Stromal cell of bone marrow (primary cell): Measurements from ENCODE around the gene IGLL1.
"Not testable (repeated sequence)": the region's sequence is repeated elsewhere in the genome, so short reads cannot be mapped to it uniquely, and the experiment has no call there.

ENCODE experiments used
- DNase-seq: peaks from one replicate; pipeline ENCODE4 v3.0.0-alpha.2; 2012; ENCODE audit warnings: low read depth

IGLL1 gene

GRCh38 chr22:23562186-23562585 lies 17.9 kb downstream of the IGLL1 start:
- DNase-seq, result no peak

DNA sequence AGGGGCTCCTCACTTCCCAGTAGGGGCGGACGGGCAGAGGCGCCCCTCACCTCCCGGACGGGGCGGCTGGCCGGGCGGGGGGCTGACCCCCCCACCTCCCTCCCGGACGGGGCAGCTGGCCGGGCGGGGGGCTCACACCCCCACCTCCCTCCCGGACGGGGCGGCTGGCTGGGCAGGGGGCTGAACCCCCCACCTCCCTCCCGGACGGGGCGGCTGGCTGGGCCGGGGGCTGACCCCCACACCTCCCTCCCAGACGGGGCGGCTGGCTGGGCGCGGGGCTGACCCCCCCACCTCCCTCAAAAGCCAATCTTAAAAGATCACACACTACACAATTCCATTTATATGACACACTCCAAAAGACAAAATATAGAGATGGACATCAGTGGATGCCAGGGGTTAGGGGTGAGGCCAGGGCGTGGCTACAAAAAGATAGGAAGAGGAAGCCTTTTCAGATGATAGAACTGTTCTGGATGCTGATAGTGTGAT lies 19.0 kb downstream of the IGLL1 start:
- DNase-seq, result not testable (repeated sequence)

GRCh38 chr22:23560215-23560614 lies 19.9 kb downstream of the IGLL1 start:
- not testable (repeated sequence) for DNase-seq

DNA sequence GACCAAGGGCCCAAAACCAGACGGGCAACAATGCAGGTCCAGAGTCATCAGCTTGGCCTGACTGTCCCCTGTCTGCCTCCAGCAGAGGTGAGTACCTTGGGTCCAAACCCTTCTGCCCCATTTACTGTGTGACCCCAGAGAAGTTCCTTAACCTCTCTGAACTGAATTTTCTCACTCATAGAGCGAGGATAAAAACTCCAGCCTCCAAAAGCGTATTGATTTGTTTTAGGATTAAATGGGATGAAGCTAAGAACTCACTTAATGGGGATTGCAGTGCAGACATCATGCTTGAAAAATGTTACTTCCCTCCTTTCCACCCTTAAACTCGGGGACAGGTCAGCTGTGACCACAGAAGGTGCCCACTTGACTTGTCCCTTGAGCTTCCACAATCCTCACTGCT lies 22.6 kb downstream of the IGLL1 start:
- DNase-seq, result no peak

DNA sequence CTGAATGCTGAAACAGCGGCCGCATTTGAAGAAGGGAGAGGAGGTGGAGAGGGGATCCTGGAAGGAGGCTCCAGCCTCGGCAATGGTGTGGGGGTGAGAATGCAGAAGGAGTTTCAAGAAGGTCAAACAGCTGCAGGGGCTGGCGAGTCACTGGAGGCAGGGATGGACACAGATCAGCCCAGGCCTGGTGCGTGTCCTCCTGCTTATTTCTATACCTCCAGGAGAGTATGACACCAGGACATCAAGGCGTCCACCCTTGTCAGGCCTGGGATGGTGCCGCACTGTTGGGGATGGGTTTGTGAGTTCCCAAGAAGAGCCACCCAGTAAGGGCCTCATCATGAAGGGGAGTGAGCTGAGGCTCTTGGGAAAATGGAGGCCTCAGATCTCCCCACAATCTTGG lies 23.1 kb downstream of the IGLL1 start:
- no peak for DNase-seq

GRCh38 chr22:23556026-23556620 lies 24.0 kb downstream of the IGLL1 start:
- no peak for DNase-seq

DNA sequence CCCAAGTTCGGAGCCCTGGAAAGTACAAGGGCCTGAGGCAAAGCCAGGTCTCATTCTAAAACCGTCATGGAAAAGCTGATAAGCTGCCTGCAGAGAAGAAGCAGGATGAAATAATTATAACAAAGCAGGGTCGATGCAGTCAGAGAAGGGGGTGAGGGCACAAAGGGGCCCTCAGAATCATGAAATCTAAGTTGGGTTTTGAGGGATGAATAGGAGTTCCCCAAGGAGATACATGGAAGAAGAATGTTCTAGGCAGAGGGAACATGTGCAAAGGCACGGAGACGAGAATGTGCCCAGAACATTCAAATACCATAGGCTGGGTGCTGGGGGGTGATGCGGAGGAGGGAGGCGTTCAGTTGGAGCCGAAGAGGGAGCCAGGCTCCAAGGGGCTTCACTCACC lies 25.0 kb downstream of the IGLL1 start:
- DNase-seq, result no peak

DNA sequence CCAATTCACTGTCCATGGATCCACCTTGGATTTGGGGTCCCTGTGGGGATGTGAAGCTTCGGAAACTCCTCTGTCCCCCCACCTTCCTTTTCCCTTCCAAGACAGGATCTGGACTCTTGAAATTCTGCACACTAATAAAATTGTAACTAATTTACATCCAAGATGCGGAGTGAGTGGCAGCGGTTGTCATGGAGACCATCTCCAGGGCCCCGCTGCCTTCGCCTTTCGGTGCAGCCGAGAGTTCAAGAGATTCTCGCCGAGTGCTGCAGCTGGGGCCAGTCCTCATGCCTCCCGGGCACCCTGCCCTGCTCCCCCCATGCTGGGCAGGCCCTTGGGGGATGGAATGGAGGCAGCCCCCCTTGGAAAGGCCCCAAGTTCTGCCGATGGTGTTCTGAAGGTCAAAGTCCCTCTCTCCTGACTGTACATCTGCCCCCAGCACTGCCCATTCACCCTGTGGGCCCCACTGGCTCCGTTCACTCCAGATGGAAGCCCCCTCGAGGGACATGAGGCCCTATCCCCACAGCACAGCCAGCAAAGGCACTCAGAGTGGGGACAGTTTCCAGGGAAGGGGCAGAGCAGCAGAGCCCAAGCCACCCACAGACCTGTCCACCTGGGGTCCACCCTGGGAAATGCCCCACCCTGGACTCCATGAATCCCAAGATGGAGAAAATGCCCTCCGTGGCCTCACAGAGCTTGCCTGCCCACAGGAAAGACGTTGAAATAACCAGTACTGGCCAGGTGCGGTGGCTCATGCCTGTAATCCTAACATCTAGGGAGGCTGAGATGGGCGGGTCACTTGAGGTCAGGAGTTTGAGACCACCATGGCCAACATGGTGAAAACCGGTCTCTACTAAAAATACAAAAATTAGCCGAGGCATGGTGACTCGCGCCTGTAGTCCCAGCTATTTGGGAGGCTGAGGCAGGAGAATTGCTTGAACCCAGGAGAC lies 25.9 kb downstream of the IGLL1 start:
- DNase-seq, result no peak

GRCh38 chr22:23553438-23553837 lies 26.7 kb downstream of the IGLL1 start:
- DNase-seq, result no peak

DNA sequence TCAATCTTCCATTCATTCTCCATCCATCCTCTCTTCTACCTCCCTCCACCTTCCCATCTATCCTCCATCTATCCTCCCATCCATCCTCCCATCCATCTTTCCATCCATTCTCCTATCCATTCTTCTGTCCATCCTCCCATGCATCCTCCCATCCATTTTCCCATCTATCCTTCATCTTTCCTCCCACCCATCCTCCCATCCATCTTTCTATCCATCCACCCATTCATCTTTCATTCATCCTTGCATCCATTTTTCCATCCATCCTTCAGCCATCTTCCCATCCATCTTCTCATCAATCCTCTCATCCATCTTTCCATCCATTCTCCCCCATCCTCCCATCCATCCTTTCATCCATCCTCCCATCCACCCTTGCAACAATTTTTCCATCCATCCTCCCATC lies 27.5 kb downstream of the IGLL1 start:
- DNase-seq, result no peak

GRCh38 chr22:23551385-23551784 lies 28.7 kb downstream of the IGLL1 start:
- no peak for DNase-seq

GRCh38 chr22:23550049-23550650 lies 29.9 kb downstream of the IGLL1 start:
- DNase-seq, result no peak

DNA sequence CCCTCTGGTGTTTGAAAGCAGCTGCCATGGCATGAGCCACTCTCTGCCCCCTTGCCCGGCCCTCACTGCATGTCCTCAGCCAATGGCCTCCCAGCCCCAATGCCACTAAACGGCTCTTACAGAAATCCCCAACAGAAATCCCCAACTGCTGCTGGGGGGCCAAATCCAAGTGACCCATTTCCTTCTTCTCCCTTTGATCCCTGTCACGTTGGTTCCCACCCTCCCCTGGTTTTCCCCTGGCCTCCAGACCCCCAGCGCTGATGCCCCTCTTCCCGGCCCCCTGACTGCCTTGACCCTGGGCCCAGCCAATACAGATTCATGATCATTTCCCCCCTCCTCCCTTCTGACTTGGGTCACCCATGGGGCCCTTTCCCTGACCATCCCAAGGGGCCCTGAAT lies 30.9 kb downstream of the IGLL1 start:
- DNase-seq, result no peak

DNA sequence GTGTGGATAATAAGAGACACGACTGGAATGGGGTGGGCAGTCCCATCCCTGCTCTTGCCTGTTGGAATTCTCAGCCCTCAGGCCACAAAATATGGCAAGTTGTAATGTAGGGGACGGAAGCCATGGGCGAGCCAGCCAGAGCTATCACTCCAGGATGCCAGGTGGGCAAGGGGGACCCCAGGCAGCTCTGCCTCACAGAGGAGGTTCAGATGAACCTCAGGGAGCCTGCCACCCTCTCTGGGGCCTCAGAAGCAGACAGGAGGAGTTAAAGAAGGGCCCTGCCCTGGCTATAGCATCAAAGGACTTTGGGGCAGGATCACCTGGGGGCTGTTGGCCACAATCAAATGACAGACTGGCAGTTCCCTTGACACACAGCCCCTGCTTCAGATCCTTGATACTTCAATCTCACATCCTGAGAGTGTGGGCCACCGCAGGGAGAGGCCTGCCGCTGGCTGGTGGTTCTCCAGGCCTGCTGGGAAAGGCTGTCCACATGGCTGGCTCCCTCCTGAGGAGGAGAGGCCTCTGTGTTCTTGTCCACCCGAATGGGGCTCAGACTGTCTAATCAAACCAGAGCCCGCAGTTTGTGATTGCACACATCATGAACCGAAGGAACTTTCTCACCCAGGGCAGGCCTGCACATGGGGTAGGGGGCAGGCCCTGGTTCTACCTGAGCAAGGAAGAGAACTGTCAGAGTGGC lies 31.4 kb downstream of the IGLL1 start:
- DNase-seq, result no peak

DNA sequence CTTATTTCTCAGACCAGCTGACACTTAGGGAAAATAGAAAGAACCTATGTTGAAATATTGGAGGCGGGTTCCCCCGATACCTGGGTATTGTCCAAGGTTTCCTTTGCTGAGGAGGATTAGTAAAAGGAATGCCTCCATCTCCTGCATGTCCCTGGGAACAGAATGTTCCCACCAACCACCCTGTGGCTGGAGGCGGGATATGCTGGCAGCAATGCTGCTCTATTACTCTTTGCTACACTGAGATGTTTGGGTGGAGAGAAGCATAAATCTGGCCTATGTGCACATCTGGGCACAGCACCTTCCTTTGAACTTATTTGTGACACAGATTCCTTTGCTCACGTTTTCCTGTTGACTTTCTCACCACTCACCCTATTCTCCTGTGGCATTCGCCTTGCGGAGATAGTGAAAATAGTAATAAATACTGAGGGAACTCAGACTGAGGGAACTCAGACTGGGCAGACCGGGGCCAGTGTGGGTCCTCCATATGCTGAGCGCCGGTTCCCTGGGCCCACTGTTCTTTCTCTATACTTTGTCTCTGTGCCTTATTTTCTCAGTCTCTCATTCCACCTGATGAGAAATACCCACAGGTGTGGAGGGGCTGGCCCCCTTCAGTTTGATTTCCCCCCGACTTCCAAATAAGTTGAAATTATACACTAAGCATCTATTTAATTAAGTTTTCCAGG lies 32.1 kb downstream of the IGLL1 start:
- no peak for DNase-seq

GRCh38 chr22:23547382-23547781 lies 32.7 kb downstream of the IGLL1 start:
- DNase-seq, result not testable (repeated sequence)

- DNase-seq, result no peak
Observed at GRCh38 chr22:23544852-23545251, 35.2 kb downstream of the IGLL1 start.

DNA sequence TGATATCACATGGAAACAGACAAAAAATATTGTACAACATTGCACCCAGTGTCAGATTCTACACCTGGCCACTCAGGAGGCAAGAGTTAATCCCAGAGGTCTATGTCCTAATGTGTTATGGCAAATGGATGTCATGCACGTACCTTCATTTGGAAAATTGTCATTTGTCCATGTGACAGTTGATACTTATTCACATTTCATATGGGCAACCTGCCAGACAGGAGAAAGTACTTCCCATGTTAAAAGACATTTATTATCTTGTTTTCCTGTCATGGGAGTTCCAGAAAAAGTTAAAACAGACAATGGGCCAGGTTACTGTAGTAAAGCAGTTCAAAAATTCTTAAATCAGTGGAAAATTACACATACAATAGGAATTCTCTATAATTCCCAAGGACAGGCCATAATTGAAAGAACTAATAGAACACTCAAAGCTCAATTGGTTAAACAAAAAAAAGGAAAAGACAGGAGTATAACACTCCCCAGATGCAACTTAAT lies 36.5 kb downstream of the IGLL1 start:
- not testable (repeated sequence) for DNase-seq

DNA sequence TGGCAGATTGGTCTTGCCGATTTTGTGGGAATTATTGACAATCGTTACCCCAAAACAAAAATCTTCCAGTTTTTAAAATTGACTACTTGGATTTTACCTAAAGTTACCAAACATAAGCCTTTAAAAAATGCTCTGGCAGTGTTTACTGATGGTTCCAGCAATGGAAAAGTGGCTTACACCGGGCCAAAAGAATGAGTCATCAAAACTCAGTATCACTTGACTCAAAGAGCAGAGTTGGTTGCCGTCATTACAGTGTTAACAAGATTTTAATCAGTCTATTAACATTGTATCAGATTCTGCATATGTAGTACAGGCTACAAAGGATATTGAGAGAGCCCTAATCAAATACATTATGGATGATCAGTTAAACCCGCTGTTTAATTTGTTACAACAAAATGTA lies 37.2 kb downstream of the IGLL1 start:
- DNase-seq, result no peak

DNA sequence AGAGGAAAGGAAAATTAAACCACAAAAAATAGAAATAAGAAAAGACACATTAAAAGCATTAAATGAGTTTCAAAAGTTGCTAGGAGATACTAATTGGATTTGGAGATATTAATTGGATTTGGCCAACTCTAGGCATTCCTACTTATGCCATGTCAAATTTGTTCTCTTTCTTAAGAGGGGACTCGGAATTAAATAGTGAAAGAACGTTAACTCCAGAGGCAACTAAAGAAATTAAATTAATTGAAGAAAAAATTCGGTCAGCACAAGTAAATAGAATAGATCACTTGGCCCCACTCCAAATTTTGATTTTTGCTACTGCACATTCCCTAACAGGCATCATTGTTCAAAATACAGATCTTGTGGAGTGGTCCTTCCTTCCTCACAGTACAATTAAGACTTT lies 37.7 kb downstream of the IGLL1 start:
- not testable (repeated sequence) for DNase-seq

DNA sequence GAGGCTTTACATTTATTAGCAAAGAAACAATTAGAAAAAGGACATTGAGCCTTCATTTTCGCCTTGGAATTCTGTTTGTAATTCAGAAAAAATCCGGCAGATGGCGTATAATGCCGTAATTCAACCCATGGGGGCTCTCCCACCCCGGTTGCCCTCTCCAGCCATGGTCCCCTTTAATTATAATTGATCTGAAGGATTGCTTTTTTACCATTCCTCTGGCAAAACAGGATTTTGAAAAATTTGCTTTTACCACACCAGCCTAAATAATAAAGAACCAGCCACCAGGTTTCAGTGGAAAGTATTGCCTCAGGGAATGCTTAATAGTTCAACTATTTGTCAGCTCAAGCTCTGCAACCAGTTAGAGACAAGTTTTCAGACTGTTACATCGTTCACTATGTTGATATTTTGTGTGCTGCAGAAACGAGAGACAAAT lies 38.2 kb downstream of the IGLL1 start:
- DNase-seq, result not testable (repeated sequence)
